Nephron progenitor cell (in vitro differentiated cells): ENCODE data around the gene ADPRHL1.

ENCODE experiments used
- DNase-seq: peaks from one replicate; pipeline ENCODE4 v3.0.0; 2021
- H3K27ac Mint-ChIP-seq: 2 replicates; pipeline ENCODE4 v1.8.0; 2021; ENCODE audit warnings: mild to moderate bottlenecking, moderate library complexity, mixed read lengths
- H3K27me3 Mint-ChIP-seq: 2 replicates; pipeline ENCODE4 v1.8.0; 2021; ENCODE audit warnings: mild to moderate bottlenecking, low read depth, mixed read lengths; ENCODE audit not compliant: poor library complexity
- H3K36me3 Mint-ChIP-seq: 2 replicates; pipeline ENCODE4 v1.8.0; 2021; ENCODE audit warnings: low read depth, mixed read lengths
- H3K4me1 Mint-ChIP-seq: 2 replicates; pipeline ENCODE4 v1.8.0; 2021; ENCODE audit warnings: mixed read lengths
- H3K4me3 Mint-ChIP-seq: 2 replicates; pipeline ENCODE4 v1.8.0; 2021; ENCODE audit warnings: mild to moderate bottlenecking, moderate library complexity, mixed read lengths
- H3K9me3 Mint-ChIP-seq: 2 replicates; pipeline ENCODE4 v1.8.0; 2021; ENCODE audit warnings: mild to moderate bottlenecking, moderate library complexity, mixed read lengths
- CTCF ChIP-seq: fragments of 200-600 bp; sonication (generic); IDR thresholded peaks from 2 replicates; pipeline ENCODE4 v1.5.0; 2021; ENCODE audit warnings: antibody characterized with exemption

The ADPRHL1 gene

GRCh38 chr13:113497217-113497616, 43.9 kb upstream of the ADPRHL1 start:
- H3K27ac Mint-ChIP-seq = no peak overlapping the region
- peaks cover 43% of the 10 kb centered on the region for H3K36me3 Mint-ChIP-seq
- H3K9me3 Mint-ChIP-seq = no peaks in the 10 kb centered on the region
- no peak for DNase-seq
- H3K27me3 Mint-ChIP-seq = no peaks in the 10 kb centered on the region
- TF ChIP-seq CTCF = no peak
- no peak overlapping the region for H3K4me3 Mint-ChIP-seq
- peaks cover 45% of the 10 kb centered on the region for H3K4me1 Mint-ChIP-seq

- DNase-seq = peak; percentile 43
- Mint-ChIP-seq H3K4me3 (peak overlapping the region; percentile 66), H3K27ac (peak overlapping the region; percentile 17), H3K36me3 (peaks cover 36% of the 10 kb centered on the region), H3K4me1 (peaks cover 51% of the 10 kb centered on the region), H3K27me3 (no peaks in the 10 kb centered on the region), H3K9me3 (no peaks in the 10 kb centered on the region)
- TF ChIP-seq CTCF = no peak
Observed at GRCh38 chr13:113495494-113496210, 42.4 kb upstream of the ADPRHL1 start.

- peaks cover 67% of the 10 kb centered on the region for H3K4me1 Mint-ChIP-seq
- no peak for DNase-seq
- peak overlapping the region; percentile 40 for H3K27ac Mint-ChIP-seq
- no peak for TF ChIP-seq CTCF
- H3K4me3 Mint-ChIP-seq = peak overlapping the region; percentile 61
- H3K27me3 Mint-ChIP-seq = peaks cover 3% of the 10 kb centered on the region
- H3K36me3 Mint-ChIP-seq = peaks cover 18% of the 10 kb centered on the region
- no peaks in the 10 kb centered on the region for H3K9me3 Mint-ChIP-seq
Observed at GRCh38 chr13:113493315-113493951, 40.1 kb upstream of the ADPRHL1 start.

- peaks cover 3% of the 10 kb centered on the region for H3K27me3 Mint-ChIP-seq
- peak overlapping the region; percentile 57 for H3K27ac Mint-ChIP-seq
- peak overlapping the region; percentile 93 for H3K4me3 Mint-ChIP-seq
- H3K4me1 Mint-ChIP-seq = peaks cover 80% of the 10 kb centered on the region
- H3K9me3 Mint-ChIP-seq = no peaks in the 10 kb centered on the region
- H3K36me3 Mint-ChIP-seq = peaks cover 11% of the 10 kb centered on the region
- no peak for TF ChIP-seq CTCF
- DNase-seq = no peak
Observed at GRCh38 chr13:113491982-113492381, 38.7 kb upstream of the ADPRHL1 start.

GRCh38 chr13:113491418-113491883, 38.2 kb upstream of the ADPRHL1 start:
- Mint-ChIP-seq H3K9me3 (no peaks in the 10 kb centered on the region), H3K4me3 (peak overlapping the region; percentile 93), H3K27me3 (peaks cover 3% of the 10 kb centered on the region), H3K4me1 (peaks cover 80% of the 10 kb centered on the region), H3K27ac (peak overlapping the region; percentile 57), H3K36me3 (peaks cover 6% of the 10 kb centered on the region)
- peak; percentile 54 for DNase-seq
- TF ChIP-seq CTCF = no peak
